Measurements from ENCODE around the gene FKBP6.
"Not testable (repeated sequence)": the region's sequence is repeated elsewhere in the genome, so short reads cannot be mapped to it uniquely, and the experiment has no call there.

- TF ChIP-seq, protein P1, sequence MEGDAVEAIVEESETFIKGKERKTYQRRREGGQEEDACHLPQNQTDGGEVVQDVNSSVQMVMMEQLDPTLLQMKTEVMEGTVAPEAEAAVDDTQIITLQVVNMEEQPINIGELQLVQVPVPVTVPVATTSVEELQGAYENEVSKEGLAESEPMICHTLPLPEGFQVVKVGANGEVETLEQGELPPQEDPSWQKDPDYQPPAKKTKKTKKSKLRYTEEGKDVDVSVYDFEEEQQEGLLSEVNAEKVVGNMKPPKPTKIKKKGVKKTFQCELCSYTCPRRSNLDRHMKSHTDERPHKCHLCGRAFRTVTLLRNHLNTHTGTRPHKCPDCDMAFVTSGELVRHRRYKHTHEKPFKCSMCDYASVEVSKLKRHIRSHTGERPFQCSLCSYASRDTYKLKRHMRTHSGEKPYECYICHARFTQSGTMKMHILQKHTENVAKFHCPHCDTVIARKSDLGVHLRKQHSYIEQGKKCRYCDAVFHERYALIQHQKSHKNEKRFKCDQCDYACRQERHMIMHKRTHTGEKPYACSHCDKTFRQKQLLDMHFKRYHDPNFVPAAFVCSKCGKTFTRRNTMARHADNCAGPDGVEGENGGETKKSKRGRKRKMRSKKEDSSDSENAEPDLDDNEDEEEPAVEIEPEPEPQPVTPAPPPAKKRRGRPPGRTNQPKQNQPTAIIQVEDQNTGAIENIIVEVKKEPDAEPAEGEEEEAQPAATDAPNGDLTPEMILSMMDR (IDR thresholded peaks at IDR 0.05) = not testable (repeated sequence)
- not testable (repeated sequence) for TF ChIP-seq ZFX (IDR thresholded peaks at IDR 0.05; ENCODE audit: borderline replicate concordance)
These were observed 30.7 kb upstream of the FKBP6 start for GRCh38 chr7:73297235-73297634.
